ENCODE data around the gene BTC. TPM values are rescaled to one million over a fixed set of nuclear protein-coding genes. Genes with fewer than 3 reads are reported as not detected.

Gene BTC, protein sequence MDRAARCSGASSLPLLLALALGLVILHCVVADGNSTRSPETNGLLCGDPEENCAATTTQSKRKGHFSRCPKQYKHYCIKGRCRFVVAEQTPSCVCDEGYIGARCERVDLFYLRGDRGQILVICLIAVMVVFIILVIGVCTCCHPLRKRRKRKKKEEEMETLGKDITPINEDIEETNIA
- total RNA-seq (2022; extraction: Qiagen RNA extraction) = 1.2 to 1.6 TPM (median 1.3 TPM) in 5 replicates

DNA sequence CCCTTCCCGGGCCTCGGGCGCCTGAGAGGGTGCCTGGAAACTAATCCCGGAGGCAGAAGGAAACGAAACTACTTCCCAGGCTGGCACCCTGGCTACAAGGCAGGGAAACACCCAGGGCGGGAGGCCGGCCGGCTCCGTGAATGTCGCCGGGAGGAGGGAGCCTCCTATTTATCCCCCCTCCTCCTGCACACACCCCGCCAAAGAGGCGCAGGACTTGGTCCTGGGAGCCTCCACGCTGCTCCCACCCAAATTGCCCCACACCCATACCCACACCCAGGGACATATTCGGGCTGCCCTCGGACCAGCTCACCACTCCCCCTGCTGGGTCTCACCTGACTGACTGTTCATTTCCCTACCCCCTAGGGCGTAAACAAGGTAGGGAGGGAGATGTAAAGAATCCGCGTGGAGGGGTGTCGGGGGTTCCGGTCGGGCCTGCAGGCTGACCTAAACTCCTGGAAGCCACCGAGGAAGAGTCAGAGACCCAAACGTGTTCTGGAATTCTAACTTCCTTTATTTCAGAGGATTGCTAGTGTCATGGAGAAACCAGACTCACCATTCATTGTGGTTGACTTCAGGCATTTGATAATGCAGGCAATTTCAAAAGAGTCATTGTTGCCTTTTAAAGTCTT is at the start of gene BTC:
Gene BTC, minus strand, starts transcription at position 142 of the 629 bp plus-strand sequence. CDS start 198 bp downstream, outside the sequence.

Other genes starting within 250 kb of the BTC start
- gene PARM1, start 138.6 kb upstream of the BTC start, total RNA-seq (2022; extraction: Qiagen RNA extraction) = 0.47 to 0.75 TPM (median 0.68 TPM) in 5 replicates